ENCODE results near the gene DDAH1. TPM values are rescaled to one million over a fixed set of nuclear protein-coding genes. Genes with fewer than 3 reads are reported as not detected.

The DDAH1 gene
- total and polyA plus RNA-seq, 2 donors (not counting 3 experiments of a cell fraction or from before 2014, with no cell fraction given) = 44.0 to 75.2 TPM

GRCh38 chr1:85340427-85340826 is 124.5 kb downstream of the DDAH1 start:
- Histone ChIP-seq H3K9me3 (replicated peaks; ENCODE audit: control insufficient read depth, insufficient read depth, low read length) (no peaks in the 10 kb centered on the region), H3K4me2 (ENCODE audit: insufficient read depth, low read length) (no peak overlapping the region), H3K27me3 (ENCODE audit: control insufficient read depth in 2 of 2, insufficient read depth in 2 of 2, low read length in 2 of 2) (no peaks in the 10 kb centered on the region), H3K36me3 (ENCODE audit: control insufficient read depth in 2 of 2, extremely low read depth in 1 of 2, insufficient read depth in 2 of 2, low read length in 2 of 2) (no peaks in the 10 kb centered on the region), H2AFZ (ENCODE audit: low read depth, low read length) (no peak overlapping the region), H4K20me1 (replicated peaks; ENCODE audit: control insufficient read depth, extremely low read depth, insufficient read depth, low read length) (no peaks in the 10 kb centered on the region), H3K4me3 (replicated peaks in 1 of 3; ENCODE audit: insufficient read depth in 1 of 3, low read depth in 1 of 3, low read length in 3 of 3) (no peak overlapping the region), H3K79me2 (ENCODE audit: control insufficient read depth, insufficient read depth, low read length) (peaks cover 37% of the 10 kb centered on the region), H3K9ac (replicated peaks; ENCODE audit: extremely low read depth, insufficient read depth, low read length) (no peak overlapping the region), H3K4me1 (ENCODE audit: control insufficient read depth, extremely low read depth, insufficient read depth, low read length) (peaks cover 74% of the 10 kb centered on the region), H3K27ac (ENCODE audit: insufficient read depth, low read depth, low read length) (peak overlapping the region; percentile 99), H3K9me1 (replicated peaks; ENCODE audit: control insufficient read depth, extremely low read depth, insufficient read depth, low read length) (no peaks in the 10 kb centered on the region)
- no TSS peak for BruUV-seq (replicated peaks)
- CTCF ChIA-PET = interaction anchor here (0.9 to 5.0 kb wide), 2 partner anchors 10 to 32 kb away, joined by 3 to 55 read pairs; no protein-coding TSS in a partner anchor
- dilution Hi-C loops (cut with MboI; ENCODE audit: extremely low pct_ligation_motif_present, low sequenced_read_pairs) = no loop called here
- intact Hi-C loops (cut with micrococcal nuclease) = no loop called here
- POLR2A ChIA-PET = interaction anchor here (2.1 kb wide), 1 partner anchor 241 kb away, joined by 6 read pairs; no protein-coding TSS in a partner anchor
- FAIRE-seq = no peak
- DNase-seq (ENCODE audit: low read depth, low spot score) = peak; percentile 33
- TF ChIP-seq CTCF (IDR thresholded peaks at IDR 0.05; ENCODE audit: extremely low read depth in 1 of 2, insufficient read depth in 1 of 2, low read depth in 1 of 2, low read length in 2 of 2) = no peak
- TF ChIP-seq MYC (IDR thresholded peaks at IDR 0.05; ENCODE audit: low read depth, low read length) = no peak
- no peak for TF ChIP-seq EZH2 (IDR thresholded peaks at IDR 0.05; ENCODE audit: borderline replicate concordance, low read depth, low read length, severe bottlenecking)
- TF ChIP-seq POLR2AphosphoS5 (IDR thresholded peaks at IDR 0.05; ENCODE audit: insufficient read depth, low read depth, low read length) = no peak
- TF ChIP-seq, protein P1, sequence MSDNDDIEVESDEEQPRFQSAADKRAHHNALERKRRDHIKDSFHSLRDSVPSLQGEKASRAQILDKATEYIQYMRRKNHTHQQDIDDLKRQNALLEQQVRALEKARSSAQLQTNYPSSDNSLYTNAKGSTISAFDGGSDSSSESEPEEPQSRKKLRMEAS (IDR thresholded peaks at IDR 0.05; ENCODE audit: insufficient read depth, insufficient read length) = no peak
- no peak for TF ChIP-seq GATA2 (IDR thresholded peaks at IDR 0.05; ENCODE audit: insufficient read depth, insufficient read length, low read depth, low read length)
- no peak for TF ChIP-seq FOS (IDR thresholded peaks at IDR 0.05; ENCODE audit: borderline replicate concordance, insufficient read depth, low read length)
- no peak for TF ChIP-seq POLR2A (IDR thresholded peaks at IDR 0.05; ENCODE audit: low read depth, low read length)
